Bronchial epithelial cell (primary cell): ENCODE measurements around the gene LIX1. TPM values are rescaled to one million over a fixed set of nuclear protein-coding genes. Genes with fewer than 3 reads are reported as not detected.

Experiments used
- DNase-seq: peaks from one replicate; pipeline ENCODE4 v3.0.0-alpha.2; 2010; ENCODE audit warnings: low read depth
- FAIRE-seq: peaks from 2 replicates; lab custom pipeline; 2011; peaks lifted over from hg19 to GRCh38; lab: Jason Lieb, UNC
- H3K27me3 ChIP-seq: 2 replicates; pipeline ENCODE4 v1.5.1; 2011; ENCODE audit warnings: low read length; ENCODE audit not compliant: control insufficient read depth, insufficient read depth
- H3K36me3 ChIP-seq: 2 replicates; pipeline ENCODE4 v1.5.1; 2011; ENCODE audit warnings: low read length; ENCODE audit not compliant: control insufficient read depth, insufficient read depth
- H3K4me3 ChIP-seq: 2 replicates; pipeline ENCODE4 v1.5.1; 2011; ENCODE audit warnings: mild to moderate bottlenecking, low read depth, low read length, control low read depth
- CTCF ChIP-seq: IDR thresholded peaks from 2 replicates; pipeline ENCODE4 v1.5.1; 2011; ENCODE audit warnings: mild to moderate bottlenecking, moderate library complexity, low read length, control low read depth, inconsistent platforms; ENCODE audit not compliant: insufficient read depth, severe bottlenecking
- total RNA-seq: library from RNA; depleted of rRNA; stranded (reverse); fragments of >200 nt; gene quantifications from 2 replicates; pipeline ENCODE4 v1.2.1, GENCODE V29; 2014

The LIX1 gene
- total RNA-seq, 1 donor from 2014 or later = not detected

GRCh38 chr5:97118261-97119006 lies 24.0 kb downstream of the LIX1 start:
- no peak for FAIRE-seq
- Histone ChIP-seq H3K36me3 (no peaks in the 10 kb centered on the region), H3K4me3 (no peak overlapping the region), H3K27me3 (no peaks in the 10 kb centered on the region)
- no peak for DNase-seq
- TF ChIP-seq CTCF = no peak

- DNase-seq = no peak
- Histone ChIP-seq H3K27me3 (no peaks in the 10 kb centered on the region), H3K36me3 (no peaks in the 10 kb centered on the region), H3K4me3 (no peak overlapping the region)
- no peak for FAIRE-seq
- no peak for TF ChIP-seq CTCF
Measured at GRCh38 chr5:97115932-97116331, 26.5 kb downstream of the LIX1 start.

DNA sequence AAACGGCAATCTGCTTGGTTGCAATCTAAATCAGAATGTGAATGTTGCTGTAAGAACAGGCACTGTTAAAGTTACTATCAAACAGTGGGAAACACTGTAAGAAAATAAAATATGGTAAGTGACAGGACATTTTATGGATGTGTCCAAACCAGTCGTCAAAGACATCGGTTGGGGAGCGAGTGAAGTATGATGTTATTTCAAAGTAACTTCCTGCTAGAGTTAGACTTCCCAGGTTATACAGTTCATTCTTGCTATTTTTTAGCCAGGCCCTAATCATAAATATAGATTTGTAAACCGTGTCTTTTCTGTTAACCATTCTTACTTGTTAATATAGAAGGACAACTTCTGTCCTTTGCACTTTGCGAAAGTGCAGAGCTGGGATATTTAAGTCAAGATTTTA lies 30.2 kb downstream of the LIX1 start:
- Histone ChIP-seq H3K4me3 (no peak overlapping the region), H3K36me3 (no peaks in the 10 kb centered on the region), H3K27me3 (no peaks in the 10 kb centered on the region)
- DNase-seq (no peak), FAIRE-seq (no peak)
- no peak for TF ChIP-seq CTCF

GRCh38 chr5:97111616-97112015 lies 30.8 kb downstream of the LIX1 start:
- DNase-seq = no peak
- TF ChIP-seq CTCF = no peak
- no peak overlapping the region for H3K4me3 ChIP-seq
- no peak for FAIRE-seq
- no peaks in the 10 kb centered on the region for H3K27me3 ChIP-seq
- H3K36me3 ChIP-seq = no peaks in the 10 kb centered on the region

DNA sequence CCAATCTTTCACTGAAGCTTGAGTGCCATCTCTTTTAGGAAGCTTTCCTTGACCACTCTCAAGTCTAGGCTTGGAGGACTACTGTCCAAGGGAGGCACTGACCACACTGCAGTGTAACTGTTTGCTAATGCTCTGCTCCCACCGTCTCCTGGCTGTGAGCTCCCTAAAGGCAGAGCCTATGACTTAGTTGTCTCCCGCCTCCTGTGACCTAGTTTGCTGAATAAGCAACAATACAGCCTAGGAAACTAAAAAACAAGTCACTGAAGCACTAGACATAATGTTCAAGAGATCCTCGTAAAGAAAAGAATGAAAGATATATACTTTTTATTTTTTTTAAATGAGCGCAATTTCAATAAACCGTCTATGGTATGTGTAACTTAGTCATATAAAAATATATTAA lies 31.4 kb downstream of the LIX1 start:
- H3K4me3 ChIP-seq = no peak overlapping the region
- no peaks in the 10 kb centered on the region for H3K27me3 ChIP-seq
- FAIRE-seq = no peak
- no peak for TF ChIP-seq CTCF
- H3K36me3 ChIP-seq = no peaks in the 10 kb centered on the region
- no peak for DNase-seq

GRCh38 chr5:97107318-97107717 lies 35.1 kb downstream of the LIX1 start:
- no peak for DNase-seq
- no peaks in the 10 kb centered on the region for H3K27me3 ChIP-seq
- FAIRE-seq = no peak
- no peaks in the 10 kb centered on the region for H3K36me3 ChIP-seq
- H3K4me3 ChIP-seq = no peak overlapping the region
- no peak for TF ChIP-seq CTCF
